Thyroid gland (tissue), 4 donors: ENCODE measurements around the gene GMPR. TPM values are rescaled to one million over a fixed set of nuclear protein-coding genes. Genes with fewer than 3 reads are reported as not detected.
"Not testable (repeated sequence)": the region's sequence is repeated elsewhere in the genome, so short reads cannot be mapped to it uniquely, and the experiment has no call there.

Experiments used
- DNase-seq, 2 donors: peaks; one replicate each; pipeline ENCODE4 v3.0.0-alpha.2; 2019
- H3K27ac ChIP-seq, 3 donors: fragments of 200-600 bp; sonication (generic); 1 replicate in 2 of 3; 2 replicates in 1 of 3; pipeline ENCODE4 v1.5.1; 2016 to 2019; ENCODE audit warnings: mild to moderate bottlenecking in 1 of 3, moderate library complexity in 1 of 3
- H3K27me3 ChIP-seq: fragments of 200-600 bp; sonication (generic); one replicate; pipeline ENCODE4 v1.5.1; 2019
- H3K36me3 ChIP-seq, 2 donors: fragments of 200-600 bp; sonication (generic); one replicate each; pipeline ENCODE4 v1.5.1; 2016 to 2019
- H3K4me1 ChIP-seq, 2 donors: fragments of 200-600 bp; sonication (generic); one replicate each; pipeline ENCODE4 v1.5.1; 2017 to 2019
- H3K4me3 ChIP-seq, 3 donors: fragments of 200-600 bp; sonication (generic); replicated peaks in 1 of 3; 1 replicate in 2 of 3; 2 replicates in 1 of 3; pipeline ENCODE4 v1.5.1; 2016; ENCODE audit warnings: mild to moderate bottlenecking in 1 of 3
- H3K9me3 ChIP-seq: fragments of 200-600 bp; sonication (generic); one replicate; pipeline ENCODE4 v1.5.1; 2017
- CTCF ChIP-seq, 6 experiments: fragments of 200-600 bp in 3 of 6; fragments of 450-650 bp in 3 of 6; sonication (generic) in 3 of 6; IDR thresholded peaks; one replicate each; pipeline ENCODE4 v1.5.1; 2016 to 2019; ENCODE audit warnings: antibody characterized with exemption in 6 of 6, mild to moderate bottlenecking in 2 of 6, inconsistent platforms in 1 of 6, moderate library complexity in 1 of 6
- POLR2A ChIP-seq, 2 donors: fragments of 450-650 bp; IDR thresholded peaks; one replicate each; pipeline ENCODE4 v1.6.1; 2017; ENCODE audit warnings: antibody characterized with exemption in 2 of 2, mild to moderate bottlenecking in 2 of 2, moderate library complexity in 1 of 2
- WGBS, 2 donors: methylation state at CpG; one replicate each; pipeline ENCODE4 v1.1.5; 2017; 5-methylcytosine and 5-hydroxymethylcytosine counted together
- intact Hi-C: fragments of 100-400 bp; cut with DNase I; formaldehyde crosslinking; loops from one replicate; pipeline ENCODE4 v1.15.1; 2023
- total RNA-seq, 4 donors: library from RNA; depleted of rRNA; stranded (reverse); fragments of >200 nt; gene quantifications; one replicate each; pipeline ENCODE4 v1.2.3, GENCODE V29; 2016

Gene GMPR
- total RNA-seq, 4 donors from 2014 or later, result 2.8 to 10.8 (median 3.3) TPM

- Histone ChIP-seq H3K4me3 (no peak overlapping the region), H3K4me1 (peaks cover 6 to 9% of the 10 kb centered on the region in 2 donors), H3K36me3 (no peaks in the 10 kb centered on the region), H3K27ac (no peak overlapping the region), H3K27me3 (no peaks in the 10 kb centered on the region), H3K9me3 (no peaks in the 10 kb centered on the region)
- 89 to 91% methylated on average over 2 of the region's 2 CpGs for WGBS, 2 donors
- TF ChIP-seq POLR2A (IDR thresholded peaks at IDR 0.05), result no peak
- no peak for TF ChIP-seq CTCF (IDR thresholded peaks at IDR 0.05)
- intact Hi-C loops, result no loop called here
- no peak for DNase-seq
Measured at GRCh38 chr6:16256781-16257180, 18.4 kb downstream of the GMPR start.

- peak overlapping the region in 1 of 3 donors; percentile 39 for H3K27ac ChIP-seq
- TF ChIP-seq POLR2A (IDR thresholded peaks at IDR 0.05) (no peak), CTCF (IDR thresholded peaks at IDR 0.05) (no peak)
- H3K4me3 ChIP-seq, result no peak overlapping the region
- peaks cover 6 to 9% of the 10 kb centered on the region in 2 donors for H3K4me1 ChIP-seq
- WGBS, 2 donors, result 45 to 50% methylated on average over 7 of the region's 7 CpGs
- intact Hi-C loops, result no loop called here
- H3K36me3 ChIP-seq, result no peaks in the 10 kb centered on the region
- DNase-seq, result peak; percentile 61 to 69
- no peaks in the 10 kb centered on the region for H3K9me3 ChIP-seq
- H3K27me3 ChIP-seq, result no peaks in the 10 kb centered on the region
Measured at GRCh38 chr6:16257999-16258708, 19.8 kb downstream of the GMPR start.

GRCh38 chr6:16258709-16259075, 20.3 kb downstream of the GMPR start:
- Histone ChIP-seq H3K36me3 (no peaks in the 10 kb centered on the region), H3K27ac (no peak overlapping the region), H3K4me1 (peaks cover 6 to 9% of the 10 kb centered on the region in 2 donors), H3K4me3 (no peak overlapping the region), H3K9me3 (no peaks in the 10 kb centered on the region), H3K27me3 (no peaks in the 10 kb centered on the region)
- 71 to 77% methylated on average over 6 of the region's 6 CpGs for whole genome bisulfite sequencing, 2 donors
- intact Hi-C loops, result no loop called here
- TF ChIP-seq POLR2A (IDR thresholded peaks at IDR 0.05), result no peak
- no peak for TF ChIP-seq CTCF (IDR thresholded peaks at IDR 0.05)
- DNase-seq, result no peak

- H3K4me1 ChIP-seq, H3K36me3 ChIP-seq, H3K27ac ChIP-seq, H3K4me3 ChIP-seq, intact Hi-C loops, DNase-seq, H3K27me3 ChIP-seq, H3K9me3 ChIP-seq: not testable (repeated sequence)
- WGBS, 2 donors, result 91 to 98% methylated on average over 2 of the region's 3 CpGs
Measured at GRCh38 chr6:16259604-16260003, 21.2 kb downstream of the GMPR start.

GRCh38 chr6:16260602-16261001, 22.2 kb downstream of the GMPR start:
- DNase-seq, H3K27me3 ChIP-seq, H3K4me1 ChIP-seq, H3K36me3 ChIP-seq, H3K4me3 ChIP-seq, H3K27ac ChIP-seq, H3K9me3 ChIP-seq, intact Hi-C loops: not testable (repeated sequence)
- WGBS, 2 donors, result 91 to 94% methylated on average over 9 of the region's 9 CpGs

GRCh38 chr6:16262773-16263172, 24.4 kb downstream of the GMPR start:
- H3K4me3 ChIP-seq, H3K4me1 ChIP-seq, H3K36me3 ChIP-seq, H3K9me3 ChIP-seq, H3K27me3 ChIP-seq, intact Hi-C loops, DNase-seq, H3K27ac ChIP-seq: not testable (repeated sequence)
- WGBS, 2 donors, result 89 to 90% methylated on average over 12 of the region's 12 CpGs

GRCh38 chr6:16263464-16264099, 25.2 kb downstream of the GMPR start:
- H3K4me3 ChIP-seq, intact Hi-C loops, H3K27ac ChIP-seq, H3K9me3 ChIP-seq, DNase-seq, H3K27me3 ChIP-seq, H3K4me1 ChIP-seq, H3K36me3 ChIP-seq: not testable (repeated sequence)
- 85 to 88% methylated on average over 13 of the region's 13 CpGs for WGBS, 2 donors
